K562 (cell line): Measurements from ENCODE around the gene ZGLP1. TPM values are rescaled to one million over a fixed set of nuclear protein-coding genes. Genes with fewer than 3 reads are reported as not detected.

Experiments
- BRD9 ChIP-seq: fragments of 450-650 bp; IDR thresholded peaks from 2 replicates; pipeline ENCODE4 v1.6.1; 2018; ENCODE audit warnings: low read depth; ENCODE audit not compliant: partially characterized antibody
- CREB1 ChIP-seq, 2 experiments: sonication (generic) in 1 of 2; formaldehyde crosslinking in 1 of 2; IDR thresholded peaks; 2 replicates each; pipeline versions ENCODE4 v1.6.1 to v1.8.0; 2012 to 2022; ENCODE audit warnings: inconsistent platforms in 1 of 2, mild to moderate bottlenecking in 1 of 2, missing genetic modification reagents in 1 of 2, moderate library complexity in 1 of 2
- GTF3C2 ChIP-seq: IDR thresholded peaks from 3 replicates; pipeline ENCODE4 v1.6.1; 2011; ENCODE audit warnings: borderline replicate concordance, mild to moderate bottlenecking, moderate library complexity; ENCODE audit not compliant: insufficient read length; ENCODE audit errors: extremely low read depth
- HCFC1 ChIP-seq: IDR thresholded peaks from 2 replicates; pipeline ENCODE4 v1.6.1; 2012; ENCODE audit warnings: low read depth, low read length, improper control_type of control experiment
- HDGF ChIP-seq: fragments of 450-650 bp; IDR thresholded peaks from 2 replicates; pipeline ENCODE4 v1.6.1; 2016
- HMGN3 ChIP-seq: IDR thresholded peaks from 2 replicates; pipeline ENCODE4 v1.6.1; 2011; ENCODE audit warnings: borderline replicate concordance, low read depth, mild to moderate bottlenecking, mixed read lengths, low read length; ENCODE audit not compliant: insufficient read length; ENCODE audit errors: extremely low read depth
- HNRNPK ChIP-seq: fragments of 200-400 bp; formaldehyde crosslinking; IDR thresholded peaks from one replicate; pipeline ENCODE4 v1.6.1; 2018; ENCODE audit warnings: mild to moderate bottlenecking, low read depth, low read length; ENCODE audit not compliant: poor library complexity, severe bottlenecking
- LCOR ChIP-seq: sonication (generic); formaldehyde crosslinking; IDR thresholded peaks from 2 replicates; pipeline ENCODE4 v1.8.0; 2022; ENCODE audit warnings: mild to moderate bottlenecking, missing genetic modification reagents
- MTA1 ChIP-seq: fragments of 450-650 bp; IDR thresholded peaks from 2 replicates; pipeline ENCODE4 v1.6.1; 2017; ENCODE audit warnings: borderline replicate concordance
- RBM22 ChIP-seq: fragments of 200-400 bp; formaldehyde crosslinking; IDR thresholded peaks from 2 replicates; pipeline ENCODE4 v1.6.1; 2018; ENCODE audit warnings: low read length, low read depth; ENCODE audit not compliant: poor library complexity, severe bottlenecking
- RFX1 ChIP-seq: fragments of 450-650 bp; IDR thresholded peaks from 2 replicates; pipeline ENCODE4 v1.6.1; 2016; ENCODE audit warnings: mild to moderate bottlenecking, moderate library complexity
- SRF ChIP-seq, 2 experiments: fragments of 250-450, 450-650 bp in 1 of 2; sonication (Bioruptor Pico) in 1 of 2; sonication (generic) in 1 of 2; formaldehyde crosslinking; IDR thresholded peaks; 2 replicates each; pipeline versions ENCODE4 v1.5.0 to v1.5.1; 2020 to 2022; ENCODE audit warnings: mild to moderate bottlenecking in 1 of 2, missing genetic modification reagents in 1 of 2
- STAG1 ChIP-seq: sonication (generic); formaldehyde crosslinking; IDR thresholded peaks from 2 replicates; pipeline ENCODE4 v1.5.0; 2020; ENCODE audit warnings: missing genetic modification reagents, borderline replicate concordance
- TAF1 ChIP-seq: IDR thresholded peaks from 2 replicates; pipeline ENCODE4 v1.6.1; 2011; ENCODE audit warnings: mild to moderate bottlenecking, low read length, moderate library complexity; ENCODE audit not compliant: insufficient read depth, control insufficient read depth, severe bottlenecking; ENCODE audit errors: extremely low read depth
- TAF9B ChIP-seq: fragments of 450-650 bp; IDR thresholded peaks from 2 replicates; pipeline ENCODE4 v1.6.1; 2018; ENCODE audit warnings: mild to moderate bottlenecking; ENCODE audit not compliant: partially characterized antibody
- TBL1XR1 ChIP-seq, 2 experiments: IDR thresholded peaks; 2 replicates each; pipeline ENCODE4 v1.6.1; 2012; ENCODE audit warnings: improper control_type of control experiment in 2 of 2, low read length in 2 of 2, mild to moderate bottlenecking in 1 of 2
- YY1 ChIP-seq, 3 experiments: IDR thresholded peaks; 2 replicates each; pipeline ENCODE4 v1.6.1; 2011; ENCODE audit warnings: low read length in 2 of 3, mild to moderate bottlenecking in 2 of 3, moderate library complexity in 2 of 3, borderline replicate concordance in 1 of 3, control low read depth in 1 of 3, low read depth in 1 of 3; ENCODE audit not compliant: insufficient read depth in 3 of 3, insufficient replicate concordance in 2 of 3, control insufficient read depth in 1 of 3, insufficient read length in 1 of 3; ENCODE audit errors: extremely low read depth in 1 of 3
- ZNF232 ChIP-seq: sonication (generic); formaldehyde crosslinking; IDR thresholded peaks from 2 replicates; pipeline ENCODE4 v1.8.0; 2022; ENCODE audit warnings: mild to moderate bottlenecking, missing genetic modification reagents
- ZNF766 ChIP-seq: fragments of 200-800 bp; sonication (Bioruptor generic); conservative IDR thresholded peaks from 2 replicates; pipeline ENCODE4 v1.6.1; 2016; ENCODE audit warnings: missing genetic modification characterization, missing compliant biosample characterization
- polyA plus RNA-seq, 8 experiments: library from polyadenylated mRNA; depleted of rRNA in 4 of 8; stranded (reverse) in 5 of 8; unstranded in 3 of 8; fragments of >200 nt; fragmentation: Nextera tagmentation in 2 of 8; fragmentation: Illumina TruSeq in 1 of 8; extraction: Ambion mirVana in 2 of 8; extraction: Trizol in 1 of 8; gene quantifications; 2 replicates each; pipeline versions ENCODE4 v1.2.1 to v1.2.3, GENCODE V29; 2011 to 2014; ENCODE audit warnings: inconsistent platforms in 1 of 8, missing spikeins in 1 of 8
- total RNA-seq, 7 experiments: library from RNA; depleted of rRNA in 6 of 7; stranded (reverse); fragments of >200 nt in 6 of 7; fragmentation: Illumina TruSeq in 2 of 7; extraction: Trizol in 2 of 7; gene quantifications; 2 replicates each; pipeline versions ENCODE4 v1.2.1 to v1.2.3, GENCODE V29; 2011 to 2021; ENCODE audit warnings: low replicate concordance in 1 of 7
- TF ChIP-seq, protein P1 (sequence below), 2 experiments: IDR thresholded peaks; 2 replicates each; pipeline ENCODE4 v1.6.1; 2011; ENCODE audit warnings: borderline replicate concordance in 1 of 2, control low read depth in 1 of 2, low read depth in 1 of 2, low read length in 1 of 2, mild to moderate bottlenecking in 1 of 2, mixed read lengths in 1 of 2, moderate library complexity in 1 of 2; ENCODE audit not compliant: insufficient read depth in 1 of 2, insufficient read length in 1 of 2, poor library complexity in 1 of 2, severe bottlenecking in 1 of 2; ENCODE audit errors: extremely low read depth in 1 of 2

The ZGLP1 gene
- total and polyA plus RNA-seq, 9 of the 15 experiments (the other 6 are each of a cell fraction or from before 2014, with no cell fraction given), result 0.24 to 4.5 (median 2.2) TPM

DNA sequence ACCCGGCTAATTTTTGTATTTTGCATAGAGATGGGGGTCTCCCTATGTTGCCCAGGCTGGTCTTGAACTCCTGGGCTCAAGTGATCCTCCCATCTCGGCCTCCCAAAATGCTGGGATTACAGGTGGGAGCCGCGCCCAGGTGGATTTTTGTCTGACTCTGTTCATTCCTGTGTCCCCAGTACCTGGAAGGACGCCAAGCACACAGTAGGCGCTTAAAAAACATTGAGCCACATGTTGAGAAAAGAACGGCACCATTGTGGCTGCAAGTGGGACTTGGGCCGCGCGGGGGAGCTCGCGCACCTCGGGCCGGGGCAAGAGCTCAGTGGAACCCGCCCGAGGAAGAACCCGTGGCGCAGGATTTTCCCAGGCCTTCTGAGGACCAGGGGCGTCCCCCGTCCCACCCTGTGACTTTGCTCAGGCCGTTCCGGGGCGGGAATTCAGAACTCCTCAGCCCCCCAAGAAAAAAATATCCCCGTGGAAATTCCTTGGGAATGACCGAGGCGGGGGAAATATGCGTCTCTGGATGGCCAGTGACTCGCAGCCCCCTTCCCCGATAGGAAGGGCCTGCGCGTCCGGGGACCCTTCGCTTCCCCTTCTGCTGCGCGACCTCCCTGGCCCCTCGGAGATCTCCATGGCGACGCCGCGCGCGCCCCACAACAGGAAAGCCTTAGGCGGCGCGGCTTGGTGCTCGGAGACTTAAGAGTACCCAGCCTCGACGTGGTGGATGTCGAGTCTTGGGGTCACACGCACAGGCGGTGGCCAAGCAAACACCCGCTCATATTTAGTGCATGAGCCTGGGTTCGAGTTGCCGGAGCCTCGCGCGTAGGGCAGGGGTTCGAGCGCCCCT, 40.1 kb downstream of the ZGLP1 start (continued):
- TF ChIP-seq YY1 (IDR thresholded peaks at IDR 0.05; ENCODE audit: borderline replicate concordance in 1 of 3, control insufficient read depth in 1 of 3, extremely low read depth in 1 of 3, insufficient read depth in 3 of 3, insufficient read length in 1 of 3, insufficient replicate concordance in 2 of 3, low read depth in 1 of 3, low read length in 2 of 3) (peak in 2 of 3 experiments; percentile 55 to 71), HDGF (0 out of 2 replicates have a peak, but pooled peaks have one; percentile 49), BRD9 (peak; percentile 81), HMGN3 (peak; percentile 23), TAF1 (peak; percentile 2), ZNF766 (CRISPR knock-in tag) (no peak), TBL1XR1 (IDR thresholded peaks at IDR 0.05; ENCODE audit: low read length in 2 of 2) (no peak), RBM22 (peak; percentile 16), GTF3C2 (no peak), RFX1 (peak; percentile 59; the same call in 1 of the 2 replicates), HNRNPK (no peak), SRF (CRISPR knock-in tag; IDR thresholded peaks at IDR 0.05) (0 out of 4 replicates have a peak, but pooled peaks of 1 of the 2 experiments have one; percentile 35), ZNF232 (CRISPR knock-in tag) (no peak), STAG1 (CRISPR knock-in tag) (peak; percentile 90; the same call in 1 of the 2 replicates), LCOR (CRISPR knock-in tag) (0 out of 2 replicates have a peak, but pooled peaks have one; percentile 59), HCFC1 (0 out of 2 replicates have a peak, but pooled peaks have one; percentile 6), MTA1 (no peak), TAF9B (no peak), CREB1 (IDR thresholded peaks at IDR 0.05) (no peak), CREB1 (CRISPR knock-in tag; IDR thresholded peaks at IDR 0.05) (peak; percentile 38; the same call in 1 of the 2 replicates)
- TF ChIP-seq, protein P1, sequence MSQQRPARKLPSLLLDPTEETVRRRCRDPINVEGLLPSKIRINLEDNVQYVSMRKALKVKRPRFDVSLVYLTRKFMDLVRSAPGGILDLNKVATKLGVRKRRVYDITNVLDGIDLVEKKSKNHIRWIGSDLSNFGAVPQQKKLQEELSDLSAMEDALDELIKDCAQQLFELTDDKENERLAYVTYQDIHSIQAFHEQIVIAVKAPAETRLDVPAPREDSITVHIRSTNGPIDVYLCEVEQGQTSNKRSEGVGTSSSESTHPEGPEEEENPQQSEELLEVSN (IDR thresholded peaks at IDR 0.05; ENCODE audit: borderline replicate concordance in 1 of 2, extremely low read depth in 1 of 2, insufficient read depth in 1 of 2, insufficient read length in 1 of 2, low read depth in 1 of 2, low read length in 1 of 2, poor library complexity in 1 of 2, severe bottlenecking in 1 of 2), result peak in 1 of 2 experiments; percentile 43
